Astrocyte (in vitro differentiated cells and primary cell): ENCODE results near the gene MTHFSD. TPM values are rescaled to one million over a fixed set of nuclear protein-coding genes. Genes with fewer than 3 reads are reported as not detected.
A peak's percentile ranks its signal among the peaks of the same experiment; 100 is the strongest.

Experiments used
- DNase-seq: peaks from one replicate; pipeline ENCODE4 v3.0.0-alpha.2; 2010; ENCODE audit warnings: low read depth
- FAIRE-seq: peaks from 2 replicates; lab custom pipeline; 2011; peaks lifted over from hg19 to GRCh38; lab: Jason Lieb, UNC
- H2AFZ ChIP-seq: 2 replicates; pipeline ENCODE4 v1.6.0; 2012; ENCODE audit warnings: low read depth, low read length, inconsistent platforms
- H3K27ac ChIP-seq: 2 replicates; pipeline ENCODE4 v1.5.1; 2011; ENCODE audit warnings: low read depth, low read length, inconsistent platforms
- H3K27me3 ChIP-seq: 2 replicates; pipeline ENCODE4 v1.6.0; 2011; ENCODE audit warnings: low read length, inconsistent platforms; ENCODE audit not compliant: insufficient read depth
- H3K36me3 ChIP-seq: 2 replicates; pipeline ENCODE4 v1.5.1; 2011; ENCODE audit warnings: low read length, inconsistent platforms; ENCODE audit not compliant: insufficient read depth
- H3K4me1 ChIP-seq: 2 replicates; pipeline ENCODE4 v1.5.1; 2011; ENCODE audit warnings: low read length, inconsistent platforms; ENCODE audit not compliant: insufficient read depth
- H3K4me2 ChIP-seq: 2 replicates; pipeline ENCODE4 v1.6.0; 2012; ENCODE audit warnings: low read length, inconsistent platforms
- H3K4me3 ChIP-seq: 2 replicates; pipeline ENCODE4 v1.5.1; 2011; ENCODE audit warnings: low read depth, mild to moderate bottlenecking, low read length, inconsistent platforms; ENCODE audit not compliant: insufficient read depth
- H3K79me2 ChIP-seq: 2 replicates; pipeline ENCODE4 v1.6.0; 2012; ENCODE audit warnings: mild to moderate bottlenecking, low read length, inconsistent platforms; ENCODE audit not compliant: insufficient read depth
- H3K9ac ChIP-seq: 2 replicates; pipeline ENCODE4 v1.6.0; 2012; ENCODE audit warnings: mild to moderate bottlenecking, low read length, inconsistent platforms
- H3K9me3 ChIP-seq: 2 replicates; pipeline ENCODE4 v1.5.1; 2012; ENCODE audit warnings: low read depth, mild to moderate bottlenecking, low read length, inconsistent platforms; ENCODE audit not compliant: insufficient read depth
- H4K20me1 ChIP-seq: 2 replicates; pipeline ENCODE4 v1.6.0; 2012; ENCODE audit warnings: low read length, inconsistent platforms; ENCODE audit not compliant: insufficient read depth
- H3K27ac Mint-ChIP-seq: one replicate; pipeline ENCODE4 v1.8.0; 2021; ENCODE audit warnings: mild to moderate bottlenecking, mixed read lengths; ENCODE audit not compliant: unreplicated experiment
- H3K27me3 Mint-ChIP-seq: one replicate; pipeline ENCODE4 v1.8.0; 2021; ENCODE audit warnings: low read depth, mixed read lengths; ENCODE audit not compliant: unreplicated experiment
- H3K36me3 Mint-ChIP-seq: one replicate; pipeline ENCODE4 v1.8.0; 2021; ENCODE audit warnings: low read depth, mixed read lengths; ENCODE audit not compliant: unreplicated experiment
- H3K4me1 Mint-ChIP-seq: one replicate; pipeline ENCODE4 v1.8.0; 2021; ENCODE audit warnings: low read depth, mixed read lengths; ENCODE audit not compliant: unreplicated experiment
- H3K4me3 Mint-ChIP-seq: one replicate; pipeline ENCODE4 v1.8.0; 2021; ENCODE audit warnings: mild to moderate bottlenecking, moderate library complexity, mixed read lengths; ENCODE audit not compliant: unreplicated experiment
- H3K9me3 Mint-ChIP-seq: one replicate; pipeline ENCODE4 v1.8.0; 2021; ENCODE audit warnings: mild to moderate bottlenecking, mixed read lengths; ENCODE audit not compliant: unreplicated experiment
- CTCF ChIP-seq: IDR thresholded peaks from 2 replicates; pipeline ENCODE4 v1.5.1; 2011; ENCODE audit warnings: low read depth, mild to moderate bottlenecking, inconsistent platforms, low read length, moderate library complexity; ENCODE audit not compliant: insufficient read depth
- EZH2 ChIP-seq: IDR thresholded peaks from 2 replicates; pipeline ENCODE4 v1.6.1; 2012; ENCODE audit warnings: mild to moderate bottlenecking, low read length, inconsistent platforms; ENCODE audit not compliant: insufficient read depth
- total RNA-seq: library from RNA; stranded (reverse); gene quantifications from 2 replicates; pipeline ENCODE4 v1.2.1, GENCODE V29; 2021

MTHFSD gene
- total RNA-seq, 1 donor from 2014 or later, result 15.6 TPM

GRCh38 chr16:86587487-86587886, 32.5 kb upstream of the MTHFSD start:
- DNase-seq, result no peak
- no peaks in the 10 kb centered on the region for H4K20me1 ChIP-seq
- H3K9me3 Mint-ChIP-seq, result no peaks in the 10 kb centered on the region
- H2AFZ ChIP-seq, result no peak overlapping the region
- H3K36me3 Mint-ChIP-seq, result peaks cover 2% of the 10 kb centered on the region
- no peak overlapping the region for H3K9ac ChIP-seq
- H3K79me2 ChIP-seq, result peaks cover 18% of the 10 kb centered on the region
- no peak overlapping the region for H3K4me3 ChIP-seq
- H3K4me3 Mint-ChIP-seq, result no peak overlapping the region
- peaks cover 9% of the 10 kb centered on the region for H3K4me1 Mint-ChIP-seq
- peaks cover 54% of the 10 kb centered on the region for H3K4me1 ChIP-seq
- peak; percentile 5 for FAIRE-seq
- peaks cover 3% of the 10 kb centered on the region for H3K27me3 Mint-ChIP-seq
- no peaks in the 10 kb centered on the region for H3K36me3 ChIP-seq
- TF ChIP-seq EZH2 (no peak), CTCF (no peak)
- H3K27ac ChIP-seq, result peak overlapping the region; percentile 98
- H3K27ac Mint-ChIP-seq, result no peak overlapping the region
- H3K27me3 ChIP-seq, result no peaks in the 10 kb centered on the region
- no peak overlapping the region for H3K4me2 ChIP-seq
- no peaks in the 10 kb centered on the region for H3K9me3 ChIP-seq

- TF ChIP-seq EZH2 (no peak), CTCF (no peak)
- Histone ChIP-seq H3K27me3 (no peaks in the 10 kb centered on the region), H3K4me3 (peak overlapping the region; percentile 13), H3K4me1 (peaks cover 64% of the 10 kb centered on the region), H3K9ac (peak overlapping the region; percentile 82), H3K9me3 (no peaks in the 10 kb centered on the region), H2AFZ (no peak overlapping the region), H3K36me3 (no peaks in the 10 kb centered on the region), H3K79me2 (peaks cover 33% of the 10 kb centered on the region), H3K4me2 (peak overlapping the region; percentile 78), H4K20me1 (no peaks in the 10 kb centered on the region), H3K27ac (peak overlapping the region; percentile 98)
- Mint-ChIP-seq H3K36me3 (peaks cover 2% of the 10 kb centered on the region), H3K4me1 (peaks cover 18% of the 10 kb centered on the region), H3K9me3 (no peaks in the 10 kb centered on the region), H3K4me3 (no peak overlapping the region), H3K27me3 (peaks cover 3% of the 10 kb centered on the region), H3K27ac (no peak overlapping the region)
- DNase-seq, result peak; percentile 90
- FAIRE-seq, result peak; percentile 82
Observed at GRCh38 chr16:86585821-86586611, 31.0 kb upstream of the MTHFSD start.
